ENCODE results near the gene SYTL1. TPM values are rescaled to one million over a fixed set of nuclear protein-coding genes. Genes with fewer than 3 reads are reported as not detected.

SYTL1 gene
- total RNA-seq, 1 experiment from 2014 or later = 44.0 TPM

- no peak for DNase-seq (ENCODE audit: low spot score)
- in situ Hi-C loops (cut with HindIII; ENCODE audit: low sequenced_read_pairs) = no loop called here
Observed at GRCh38 chr1:27358928-27359313, 17.1 kb downstream of the SYTL1 start.

DNA sequence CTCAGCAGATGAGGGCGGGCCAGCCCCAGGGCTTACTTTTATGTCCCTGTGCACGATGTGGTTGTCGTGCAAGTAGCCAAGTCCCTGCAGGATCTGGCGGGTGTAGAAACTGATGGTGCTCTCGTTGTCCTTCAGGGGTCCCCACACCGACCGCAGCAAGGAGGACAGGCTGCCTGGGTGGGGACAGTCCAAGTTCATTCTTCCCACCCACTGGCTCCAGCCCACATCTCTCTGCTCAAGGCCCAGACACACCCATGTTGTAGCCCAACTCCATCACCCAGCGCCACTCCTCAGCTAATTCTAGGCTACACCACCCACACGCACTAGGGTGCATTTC lies 18.0 kb downstream of the SYTL1 start:
- in situ Hi-C loops (cut with HindIII; ENCODE audit: low sequenced_read_pairs) = no loop called here
- DNase-seq (ENCODE audit: low spot score) = no peak

- in situ Hi-C loops (cut with HindIII; ENCODE audit: low sequenced_read_pairs) = no loop called here
- DNase-seq (ENCODE audit: low spot score) = no peak
Observed at GRCh38 chr1:27360159-27361043, 18.6 kb downstream of the SYTL1 start.

- in situ Hi-C loops (cut with HindIII; ENCODE audit: low sequenced_read_pairs) = no loop called here
- no peak for DNase-seq (ENCODE audit: low spot score)
Observed at GRCh38 chr1:27361044-27361402, 19.2 kb downstream of the SYTL1 start.

DNA sequence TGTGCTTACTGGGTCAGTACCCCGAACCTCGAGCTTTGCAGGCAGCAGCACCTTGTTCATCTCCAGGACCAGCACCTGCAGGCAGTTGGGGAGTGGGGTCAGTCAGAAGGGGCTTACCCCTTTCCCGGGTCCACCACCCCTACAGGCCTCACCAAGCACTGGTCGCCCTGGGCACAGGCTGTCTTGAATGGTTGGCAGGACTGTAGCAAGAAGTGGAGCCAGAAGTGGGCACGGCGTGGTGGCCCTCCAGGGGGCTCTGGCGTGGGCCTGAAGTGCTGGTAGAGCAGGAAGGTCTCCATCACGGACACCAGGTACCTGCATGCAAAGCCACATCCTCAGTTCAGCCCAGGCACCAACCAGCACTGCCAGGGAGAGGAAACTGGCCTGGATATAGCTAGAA lies 19.7 kb downstream of the SYTL1 start:
- in situ Hi-C loops (cut with HindIII; ENCODE audit: low sequenced_read_pairs) = no loop called here
- DNase-seq (ENCODE audit: low spot score) = no peak

DNA sequence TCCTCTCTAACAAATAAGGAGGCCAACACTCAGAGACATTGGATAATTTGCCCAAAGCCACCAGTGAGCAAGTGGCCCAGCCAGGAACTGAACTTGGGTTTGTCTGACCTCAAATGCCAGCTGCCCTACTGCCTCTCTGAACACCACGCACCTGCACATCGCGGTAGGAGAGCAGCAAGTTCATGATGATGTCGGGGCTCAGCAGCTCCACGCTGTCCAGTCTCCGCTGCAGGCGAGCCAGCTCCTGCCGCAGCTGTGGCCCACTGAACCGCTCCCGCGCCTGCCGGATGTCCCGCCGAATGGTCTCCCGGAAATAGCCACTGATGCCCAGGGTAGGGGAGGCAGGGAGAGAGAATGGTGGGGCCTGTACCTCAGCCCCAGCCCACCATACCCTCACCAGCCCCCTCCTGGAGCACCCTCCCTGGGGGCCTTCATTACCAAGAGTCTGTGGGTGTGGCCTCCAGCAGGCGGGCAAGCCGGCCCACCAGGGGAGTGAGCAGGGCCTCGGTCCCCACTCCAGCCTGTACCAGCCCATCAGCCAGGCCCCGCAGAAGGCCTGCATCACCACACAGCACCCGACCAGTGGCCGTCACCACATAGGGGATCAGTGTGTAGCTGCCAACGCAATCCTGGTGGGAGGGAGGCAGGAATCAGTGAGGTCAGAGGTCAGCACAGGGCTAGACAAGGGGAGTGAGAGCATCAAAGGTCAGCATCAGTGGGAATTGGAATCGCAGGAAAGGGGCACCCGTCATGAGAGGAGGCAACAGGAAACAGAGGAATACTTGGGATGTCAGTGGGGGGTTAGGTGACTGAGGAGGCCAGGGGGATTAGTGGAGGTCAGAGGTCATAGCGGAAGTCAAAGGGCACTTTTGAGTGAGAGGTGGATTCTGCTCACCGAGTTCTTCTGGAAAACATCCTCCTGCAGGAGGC lies 22.2 kb downstream of the SYTL1 start:
- in situ Hi-C loops (cut with HindIII; ENCODE audit: low sequenced_read_pairs) = no loop called here
- DNase-seq (ENCODE audit: low spot score) = no peak

GRCh38 chr1:27364696-27365371 lies 23.0 kb downstream of the SYTL1 start:
- DNase-seq (ENCODE audit: low spot score) = no peak
- in situ Hi-C loops (cut with HindIII; ENCODE audit: low sequenced_read_pairs) = no loop called here

- in situ Hi-C loops (cut with HindIII; ENCODE audit: low sequenced_read_pairs) = no loop called here
- peak; percentile 93 for DNase-seq (ENCODE audit: low spot score)
Observed at GRCh38 chr1:27365372-27366112, 23.7 kb downstream of the SYTL1 start.

GRCh38 chr1:27366113-27366410 lies 24.2 kb downstream of the SYTL1 start:
- peak; percentile 76 for DNase-seq (ENCODE audit: low spot score)
- in situ Hi-C loops (cut with HindIII; ENCODE audit: low sequenced_read_pairs) = no loop called here

DNA sequence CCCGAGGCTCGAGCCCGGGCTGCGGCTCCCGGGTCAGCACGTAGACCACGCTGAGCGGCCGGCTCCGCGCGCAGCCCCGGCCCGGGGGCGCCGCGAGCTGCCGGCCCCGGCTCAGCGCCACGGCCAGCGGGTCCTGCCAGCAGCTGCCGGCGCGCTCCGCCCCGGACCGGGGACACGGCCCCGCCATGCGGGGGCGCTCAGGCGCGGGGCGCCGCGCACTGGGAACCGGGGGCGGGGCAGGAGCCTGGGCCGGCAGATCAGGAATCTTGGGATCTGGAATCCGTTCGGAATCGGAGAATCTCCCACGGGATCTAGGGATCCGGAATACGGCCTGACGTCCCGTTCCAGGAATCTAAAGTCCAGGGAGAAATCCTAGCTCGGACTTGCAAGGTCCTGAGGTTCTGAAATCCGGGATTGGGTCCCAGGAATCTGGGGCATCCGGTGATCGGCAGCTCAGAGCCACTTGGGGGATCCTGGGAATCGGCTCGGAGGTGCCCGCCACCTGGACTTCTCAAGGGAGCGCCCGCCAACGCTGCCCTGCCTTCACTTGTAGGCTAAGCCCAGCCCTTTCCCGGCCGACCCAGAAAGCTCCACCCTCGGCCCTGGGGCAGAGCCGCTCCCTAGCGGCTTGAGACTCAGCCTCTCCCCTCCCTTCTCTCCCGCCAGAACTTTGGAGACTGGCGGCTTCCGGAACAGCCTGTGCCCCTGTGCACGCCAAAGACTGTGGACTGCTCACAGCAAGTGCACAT lies 24.8 kb downstream of the SYTL1 start, which contains the start of gene MAP3K6:
TSS of gene MAP3K6 (minus strand) at position 551 of the 749 bp plus-strand sequence. CDS start at position 187, 364 bp downstream.
- in situ Hi-C loops (cut with HindIII; ENCODE audit: low sequenced_read_pairs) = no loop called here
- DNase-seq (ENCODE audit: low spot score) = peak; percentile 91

GRCh38 chr1:27367160-27367650 lies 25.4 kb downstream of the SYTL1 start:
- in situ Hi-C loops (cut with HindIII; ENCODE audit: low sequenced_read_pairs) = no loop called here
- DNase-seq (ENCODE audit: low spot score) = no peak

DNA sequence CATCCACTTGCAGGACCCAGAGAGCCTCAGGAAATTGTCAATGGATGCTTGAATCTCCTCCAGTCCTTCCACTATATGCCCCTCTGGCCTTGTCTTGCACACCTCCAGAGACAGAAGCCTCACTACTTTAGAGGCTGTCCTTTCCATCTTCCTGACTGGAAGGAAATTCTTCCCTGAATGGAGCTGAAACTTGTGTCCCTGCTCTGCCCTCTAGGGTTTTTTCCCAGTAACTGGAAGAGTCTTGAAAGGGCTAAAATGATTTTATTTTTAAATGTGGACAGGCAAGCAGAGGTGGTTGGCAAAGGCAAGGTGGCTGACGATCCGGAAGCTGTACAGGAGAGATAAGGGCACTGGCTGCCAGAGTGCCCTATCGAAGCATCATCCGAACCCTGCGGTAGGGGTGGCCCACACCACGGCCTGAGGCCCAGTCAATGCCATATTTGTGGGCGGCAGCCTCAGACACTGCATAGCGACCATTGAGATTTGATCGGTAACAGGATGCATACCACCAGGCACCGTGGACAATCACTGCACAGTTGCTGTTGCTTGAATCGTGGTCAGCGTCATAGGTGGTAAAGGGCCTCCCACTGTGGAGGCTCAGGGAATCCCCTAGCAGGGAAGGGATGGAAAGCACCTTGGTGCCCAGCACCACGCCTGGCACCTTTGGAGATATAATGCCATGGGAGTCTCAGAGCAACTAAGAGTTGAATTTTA lies 27.2 kb downstream of the SYTL1 start:
- in situ Hi-C loops (cut with HindIII; ENCODE audit: low sequenced_read_pairs) = no loop called here
- DNase-seq (ENCODE audit: low spot score) = peak; percentile 47

- in situ Hi-C loops (cut with HindIII; ENCODE audit: low sequenced_read_pairs) = no loop called here
- no peak for DNase-seq (ENCODE audit: low spot score)
Observed at GRCh38 chr1:27372022-27372807, 30.4 kb downstream of the SYTL1 start.

DNA sequence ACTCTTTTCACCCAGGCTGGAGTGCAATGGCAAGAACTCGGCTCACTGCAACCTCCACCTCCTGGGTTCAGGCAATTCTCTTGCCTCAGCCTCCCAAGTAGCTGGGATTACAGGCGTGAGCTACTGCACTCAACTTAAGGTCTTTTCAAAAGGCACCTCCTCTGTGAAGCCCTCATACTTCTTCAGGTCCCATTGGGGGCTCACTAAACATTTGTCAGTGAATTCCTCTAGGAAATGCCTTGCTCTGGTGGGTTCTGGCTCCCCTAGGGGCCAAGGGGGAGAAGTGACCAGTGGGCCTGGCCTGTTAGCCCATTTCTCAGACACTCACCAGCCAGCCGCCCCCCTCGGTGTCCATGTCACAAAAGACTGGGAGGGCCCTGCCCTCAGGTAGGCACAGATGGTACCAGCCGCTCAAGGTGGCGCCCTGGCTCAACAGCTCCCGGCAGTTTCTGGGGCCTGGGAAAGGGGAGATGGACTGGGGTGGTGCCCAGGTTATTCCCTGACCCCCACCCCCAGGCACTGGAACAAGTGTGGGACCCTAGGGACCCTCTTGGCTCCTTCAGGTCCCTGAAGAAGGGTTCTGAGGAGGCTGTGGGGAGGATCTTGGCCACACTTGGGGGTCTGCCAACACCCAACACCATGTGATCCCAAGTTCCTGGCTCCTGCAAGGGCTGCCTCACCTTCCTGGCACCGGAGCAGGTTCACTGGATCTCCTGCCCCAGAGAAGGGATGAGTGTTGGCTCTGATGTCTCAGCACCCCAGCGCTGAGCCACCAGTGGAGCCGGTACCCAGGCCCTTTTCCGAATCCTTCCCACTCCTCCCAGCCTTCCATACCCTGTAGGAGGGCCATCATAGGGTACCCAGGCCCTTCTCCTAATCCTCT lies 31.2 kb downstream of the SYTL1 start:
- in situ Hi-C loops (cut with HindIII; ENCODE audit: low sequenced_read_pairs) = no loop called here
- peak; percentile 33 for DNase-seq (ENCODE audit: low spot score)

DNA sequence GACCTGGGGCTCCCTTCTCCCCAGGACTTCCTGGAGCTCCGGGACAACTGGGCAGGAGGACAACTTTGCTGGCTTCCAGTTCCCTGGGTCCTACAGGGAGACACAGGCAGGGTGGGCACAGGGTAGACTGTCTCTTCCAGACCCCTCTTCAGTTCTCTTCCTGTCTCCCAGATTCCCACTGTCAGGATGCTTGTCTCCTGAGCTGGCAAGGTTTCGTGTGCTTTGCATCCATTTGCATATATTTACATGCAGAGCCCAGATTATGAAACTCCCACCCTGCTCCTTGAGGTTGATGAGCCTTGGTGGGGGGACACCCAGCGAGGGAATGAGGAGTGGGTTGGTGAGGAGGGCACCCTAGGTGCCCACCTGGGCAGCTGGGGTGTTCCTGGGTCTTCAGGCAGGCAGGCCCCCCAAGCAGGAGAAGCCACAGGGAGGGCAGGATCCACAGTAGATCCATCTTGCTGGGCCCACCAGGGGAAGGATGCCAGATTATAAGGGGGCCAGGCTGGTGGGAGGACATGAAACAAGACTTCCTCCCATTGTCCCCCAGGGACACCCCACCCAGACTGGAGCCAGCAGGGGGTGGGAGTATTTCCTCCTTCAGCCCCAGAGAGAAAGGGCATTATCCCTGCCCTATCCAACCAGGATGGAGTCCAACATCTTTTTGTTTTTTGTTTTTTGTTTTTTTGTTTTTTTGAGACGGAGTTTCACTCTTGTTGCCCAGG lies 32.7 kb downstream of the SYTL1 start, which contains the start of gene FCN3:
TSS of gene FCN3 (minus strand) at position 463 of the 725 bp plus-strand sequence. CDS start at position 457, 6 bp downstream.
- in situ Hi-C loops (cut with HindIII; ENCODE audit: low sequenced_read_pairs) = no loop called here

More for the DNA sequence above, 32.7 kb downstream of the SYTL1 start, which contains the start of gene FCN3:
- DNase-seq (ENCODE audit: low spot score) = no peak

Measured in G401 (cell line).